Measurements from ENCODE around the gene ARMCX4. TPM values are rescaled to one million over a fixed set of nuclear protein-coding genes. Genes with fewer than 3 reads are reported as not detected.

Gene ARMCX4
- total and polyA plus RNA-seq, 8 donors: 11.5 to 33.9 (median 31.2) TPM

GRCh38 chrX:101482296-101482695, 3.0 kb upstream of the ARMCX4 start:
- Histone ChIP-seq H3K9me3 (no peaks in the 10 kb centered on the region), H3K27me3 (no peaks in the 10 kb centered on the region), H3K27ac (no peak overlapping the region), H3K4me3 (no peak overlapping the region), H3K4me1 (no peaks in the 10 kb centered on the region), H3K36me3 (no peaks in the 10 kb centered on the region)
- DNase-seq (no peak), ATAC-seq (no peak)
- intact Hi-C loops (cut with DNase I): no loop called here
- TF ChIP-seq CTCF (IDR thresholded peaks at IDR 0.05): no peak

- Histone ChIP-seq H3K27me3 (no peaks in the 10 kb centered on the region), H3K4me3 (no peak overlapping the region), H3K27ac (no peak overlapping the region), H3K4me1 (no peaks in the 10 kb centered on the region), H3K9me3 (no peaks in the 10 kb centered on the region), H3K36me3 (no peaks in the 10 kb centered on the region)
- DNase-seq: no peak
- no peak for ATAC-seq
- TF ChIP-seq CTCF (IDR thresholded peaks at IDR 0.05): no peak
- intact Hi-C loops (cut with DNase I): no loop called here
Observed at GRCh38 chrX:101483705-101484104, 1.6 kb upstream of the ARMCX4 start.

GRCh38 chrX:101484135-101484534, 1.1 kb upstream of the ARMCX4 start:
- no peak for TF ChIP-seq CTCF (IDR thresholded peaks at IDR 0.05)

GRCh38 chrX:101488796-101489195, 3.5 kb downstream of the ARMCX4 start:
- DNase-seq (no peak), ATAC-seq (no peak)
- intact Hi-C loops (cut with DNase I): no loop called here
- no peaks in the 10 kb centered on the region for H3K27me3 ChIP-seq
- no peaks in the 10 kb centered on the region for H3K36me3 ChIP-seq
- no peak for TF ChIP-seq CTCF (IDR thresholded peaks at IDR 0.05)
- H3K27ac ChIP-seq: no peak overlapping the region
- H3K9me3 ChIP-seq: no peaks in the 10 kb centered on the region
- no peak overlapping the region for H3K4me3 ChIP-seq
- no peaks in the 10 kb centered on the region for H3K4me1 ChIP-seq

More at GRCh38 chrX:101484135-101484534, 1.1 kb upstream of the ARMCX4 start:
- Histone ChIP-seq H3K4me3 (no peak overlapping the region), H3K36me3 (no peaks in the 10 kb centered on the region), H3K27me3 (no peaks in the 10 kb centered on the region), H3K9me3 (no peaks in the 10 kb centered on the region), H3K27ac (no peak overlapping the region), H3K4me1 (no peaks in the 10 kb centered on the region)
- intact Hi-C loops (cut with DNase I): no loop called here
- DNase-seq: no peak
- ATAC-seq: no peak

- intact Hi-C loops (cut with DNase I): no loop called here
- no peak for TF ChIP-seq CTCF (IDR thresholded peaks at IDR 0.05)
- no peaks in the 10 kb centered on the region for H3K9me3 ChIP-seq
- no peaks in the 10 kb centered on the region for H3K4me1 ChIP-seq
- no peaks in the 10 kb centered on the region for H3K36me3 ChIP-seq
- ATAC-seq (no peak), DNase-seq (no peak)
- no peak overlapping the region for H3K27ac ChIP-seq
- no peaks in the 10 kb centered on the region for H3K27me3 ChIP-seq
- no peak overlapping the region for H3K4me3 ChIP-seq
Observed at GRCh38 chrX:101491943-101492342, 6.7 kb downstream of the ARMCX4 start.
